ENCODE data around the gene TUBB2A. TPM values are rescaled to one million over a fixed set of nuclear protein-coding genes. Genes with fewer than 3 reads are reported as not detected.
"Not testable (repeated sequence)": the region's sequence is repeated elsewhere in the genome, so short reads cannot be mapped to it uniquely, and the experiment has no call there.

The TUBB2A gene
- total RNA-seq, 1 experiment from 2014 or later, result 89.8 TPM

DNA sequence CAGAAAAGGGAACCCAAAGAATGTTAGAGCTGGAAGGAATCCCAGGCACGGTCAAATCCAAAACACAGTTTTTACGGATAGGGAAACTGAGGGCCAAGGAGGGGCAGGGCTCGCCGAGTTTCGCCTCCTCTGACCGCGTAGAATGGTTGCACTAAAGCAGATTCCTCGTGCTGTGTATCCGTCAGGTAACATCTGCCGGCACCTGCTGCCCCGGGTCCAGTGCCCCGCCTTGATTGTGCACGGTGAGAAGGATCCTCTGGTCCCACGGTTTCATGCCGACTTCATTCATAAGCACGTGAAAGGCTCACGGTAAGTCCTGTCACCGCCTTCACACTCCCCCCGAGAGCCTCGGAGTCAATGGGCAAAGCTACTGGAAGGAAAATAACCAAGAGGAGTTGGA is 17.1 kb downstream of the TUBB2A start:
- ChIA-PET CTCF (interaction anchor here (1.6 kb wide), 1 partner anchor 17 kb away, joined by 11 read pairs; the partner anchor contains the start of gene TUBB2A), POLR2A (no interaction called here)
- peaks cover 36% of the 10 kb centered on the region for H3K4me1 ChIP-seq
- no TSS peak for BruUV-seq (replicated peaks)
- Mint-ChIP-seq H3K9me3 (ENCODE audit: unreplicated experiment) (no peaks in the 10 kb centered on the region), H3K27ac (ENCODE audit: unreplicated experiment) (no peak overlapping the region), H3K4me3 (ENCODE audit: unreplicated experiment) (no peak overlapping the region), H3K36me3 (ENCODE audit: insufficient read depth, unreplicated experiment) (peaks cover 39% of the 10 kb centered on the region), H3K4me1 (ENCODE audit: low read depth, unreplicated experiment) (peaks cover 29% of the 10 kb centered on the region), H3K27me3 (ENCODE audit: insufficient read depth, unreplicated experiment) (no peaks in the 10 kb centered on the region)
- H3K36me3 ChIP-seq (ENCODE audit: control insufficient read depth, insufficient read depth, low read length), result peaks cover 6% of the 10 kb centered on the region; the same call in 1 of the 2 replicates
- intact Hi-C loops (cut with micrococcal nuclease; ENCODE audit: unreplicated experiment), result no loop called here
- H3K27me3 ChIP-seq (replicated peaks; ENCODE audit: control insufficient read depth, insufficient read depth, low read length), result no peaks in the 10 kb centered on the region
- H3K9me3 ChIP-seq, result no peaks in the 10 kb centered on the region
- no peak overlapping the region for H3K4me3 ChIP-seq (ENCODE audit: low read depth, low read length)
- TF ChIP-seq, protein P1, sequence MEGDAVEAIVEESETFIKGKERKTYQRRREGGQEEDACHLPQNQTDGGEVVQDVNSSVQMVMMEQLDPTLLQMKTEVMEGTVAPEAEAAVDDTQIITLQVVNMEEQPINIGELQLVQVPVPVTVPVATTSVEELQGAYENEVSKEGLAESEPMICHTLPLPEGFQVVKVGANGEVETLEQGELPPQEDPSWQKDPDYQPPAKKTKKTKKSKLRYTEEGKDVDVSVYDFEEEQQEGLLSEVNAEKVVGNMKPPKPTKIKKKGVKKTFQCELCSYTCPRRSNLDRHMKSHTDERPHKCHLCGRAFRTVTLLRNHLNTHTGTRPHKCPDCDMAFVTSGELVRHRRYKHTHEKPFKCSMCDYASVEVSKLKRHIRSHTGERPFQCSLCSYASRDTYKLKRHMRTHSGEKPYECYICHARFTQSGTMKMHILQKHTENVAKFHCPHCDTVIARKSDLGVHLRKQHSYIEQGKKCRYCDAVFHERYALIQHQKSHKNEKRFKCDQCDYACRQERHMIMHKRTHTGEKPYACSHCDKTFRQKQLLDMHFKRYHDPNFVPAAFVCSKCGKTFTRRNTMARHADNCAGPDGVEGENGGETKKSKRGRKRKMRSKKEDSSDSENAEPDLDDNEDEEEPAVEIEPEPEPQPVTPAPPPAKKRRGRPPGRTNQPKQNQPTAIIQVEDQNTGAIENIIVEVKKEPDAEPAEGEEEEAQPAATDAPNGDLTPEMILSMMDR (IDR thresholded peaks at IDR 0.05; ENCODE audit: insufficient read depth in 1 of 2, low read depth in 1 of 2, low read length in 1 of 2, severe bottlenecking in 1 of 2, unreplicated experiment in 1 of 2), result no peak
- no peak for DNase-seq

DNA sequence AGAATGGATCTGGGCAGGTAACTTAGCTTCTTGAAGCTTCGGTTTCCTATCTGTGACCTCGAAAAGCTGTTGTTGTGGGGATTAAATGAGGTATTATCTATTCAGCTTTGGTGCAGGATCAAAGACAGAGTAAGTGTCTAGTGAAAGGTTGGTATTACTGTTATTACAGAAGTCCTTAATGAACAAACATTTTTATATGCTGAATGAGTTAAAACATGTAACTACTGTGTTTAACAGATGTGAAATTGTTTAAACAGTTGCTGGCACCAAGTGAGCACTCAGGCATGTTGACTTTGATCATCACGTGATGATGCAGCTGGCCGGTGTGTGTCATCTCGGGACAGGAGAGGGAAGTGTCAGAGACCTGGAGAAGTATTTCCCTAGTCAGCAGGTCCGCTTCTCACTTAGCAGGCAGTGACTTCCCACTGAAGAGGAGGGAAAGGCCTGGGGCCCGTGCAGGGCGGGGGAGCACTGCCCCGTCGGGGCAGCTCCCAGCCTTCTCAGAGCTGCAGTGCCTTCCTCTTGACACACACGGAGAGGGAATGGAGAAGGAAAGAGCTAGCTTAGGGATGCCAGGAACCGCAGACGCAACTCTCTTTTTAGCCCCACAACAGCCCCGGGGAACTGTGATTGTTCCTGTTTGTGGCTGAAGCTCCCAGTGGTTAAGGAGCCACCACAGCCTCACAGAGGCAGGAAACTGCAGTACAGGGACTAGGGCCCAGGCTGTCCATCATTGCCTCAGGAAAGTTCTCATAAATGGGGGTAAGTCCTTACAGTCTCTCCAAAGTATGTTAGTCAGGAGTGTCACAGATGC is 18.0 kb downstream of the TUBB2A start:
- Mint-ChIP-seq H3K9me3 (ENCODE audit: unreplicated experiment) (no peaks in the 10 kb centered on the region), H3K36me3 (ENCODE audit: insufficient read depth, unreplicated experiment) (peaks cover 44% of the 10 kb centered on the region), H3K27ac (ENCODE audit: unreplicated experiment) (peak overlapping the region; percentile 70), H3K27me3 (ENCODE audit: insufficient read depth, unreplicated experiment) (no peaks in the 10 kb centered on the region), H3K4me3 (ENCODE audit: unreplicated experiment) (peak overlapping the region; percentile 48), H3K4me1 (ENCODE audit: low read depth, unreplicated experiment) (peaks cover 33% of the 10 kb centered on the region)
- Histone ChIP-seq H3K9me3 (no peaks in the 10 kb centered on the region), H3K4me3 (ENCODE audit: low read depth, low read length) (no peak overlapping the region), H3K4me1 (peaks cover 42% of the 10 kb centered on the region), H3K27me3 (replicated peaks; ENCODE audit: control insufficient read depth, insufficient read depth, low read length) (no peaks in the 10 kb centered on the region), H3K36me3 (ENCODE audit: control insufficient read depth, insufficient read depth, low read length) (peaks cover 6% of the 10 kb centered on the region; the same call in 1 of the 2 replicates)
- ChIA-PET CTCF (interaction anchor here (1.6 kb wide), 1 partner anchor 18 kb away, joined by 11 read pairs; the partner anchor contains the start of gene TUBB2A), POLR2A (interaction anchor here (0.5 to 1.0 kb wide), 2 partner anchors 69 to 71 kb away, joined by 3 to 5 read pairs; partner anchors contain the start of gene RIPK1)
- TF ChIP-seq, protein P1 (IDR thresholded peaks at IDR 0.05; ENCODE audit: insufficient read depth in 1 of 2, low read depth in 1 of 2, low read length in 1 of 2, severe bottlenecking in 1 of 2, unreplicated experiment in 1 of 2), result no peak
- no TSS peak for BruUV-seq (replicated peaks)
- intact Hi-C loops (cut with micrococcal nuclease; ENCODE audit: unreplicated experiment), result loop anchor here (1.0 kb wide), 1 partner anchor 23 kb away; no protein-coding TSS in a partner anchor
- peak; percentile 79 to 85 for DNase-seq

DNA sequence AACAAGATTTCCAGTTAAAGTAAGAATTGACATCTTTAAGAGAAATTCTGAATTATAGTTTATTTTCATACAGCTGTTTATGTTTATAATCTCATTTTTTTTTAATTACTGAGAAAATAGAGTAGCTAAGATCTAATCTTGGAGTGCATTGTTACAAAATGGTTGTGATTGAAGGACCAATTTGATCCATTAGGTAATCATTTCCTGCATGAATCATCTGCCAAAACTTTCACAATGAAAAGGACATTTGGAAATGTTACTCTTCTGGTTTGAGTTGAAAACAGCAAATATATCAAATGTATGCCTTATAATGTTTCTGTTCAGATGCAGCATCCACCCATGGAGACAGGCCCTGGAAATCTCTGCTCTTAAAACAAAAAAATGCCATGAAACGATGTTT is 19.0 kb downstream of the TUBB2A start:
- Histone ChIP-seq H3K27me3 (replicated peaks; ENCODE audit: control insufficient read depth, insufficient read depth, low read length) (no peaks in the 10 kb centered on the region), H3K9me3 (no peaks in the 10 kb centered on the region), H3K36me3 (ENCODE audit: control insufficient read depth, insufficient read depth, low read length) (peaks cover 6% of the 10 kb centered on the region; the same call in 1 of the 2 replicates), H3K4me1 (peaks cover 42% of the 10 kb centered on the region), H3K4me3 (ENCODE audit: low read depth, low read length) (no peak overlapping the region)
- ChIA-PET POLR2A (interaction anchor here (1.0 kb wide), 1 partner anchor 70 kb away, joined by 5 read pairs; the partner anchor contains the start of gene RIPK1), CTCF (interaction anchor here (1.6 kb wide), 1 partner anchor 19 kb away, joined by 11 read pairs; the partner anchor contains the start of gene TUBB2A)
- H3K4me3 Mint-ChIP-seq (ENCODE audit: unreplicated experiment), result no peak overlapping the region
- H3K27me3 Mint-ChIP-seq (ENCODE audit: insufficient read depth, unreplicated experiment), result no peaks in the 10 kb centered on the region
- peaks cover 44% of the 10 kb centered on the region for H3K36me3 Mint-ChIP-seq (ENCODE audit: insufficient read depth, unreplicated experiment)
- DNase-seq, result no peak
- TF ChIP-seq, protein P1 (IDR thresholded peaks at IDR 0.05; ENCODE audit: insufficient read depth in 1 of 2, low read depth in 1 of 2, low read length in 1 of 2, severe bottlenecking in 1 of 2, unreplicated experiment in 1 of 2), result no peak
- intact Hi-C loops (cut with micrococcal nuclease; ENCODE audit: unreplicated experiment), result no loop called here
- no peaks in the 10 kb centered on the region for H3K9me3 Mint-ChIP-seq (ENCODE audit: unreplicated experiment)
- peak overlapping the region; percentile 70 for H3K27ac Mint-ChIP-seq (ENCODE audit: unreplicated experiment)
- BruUV-seq (replicated peaks), result no TSS peak
- H3K4me1 Mint-ChIP-seq (ENCODE audit: low read depth, unreplicated experiment), result peaks cover 33% of the 10 kb centered on the region

DNA sequence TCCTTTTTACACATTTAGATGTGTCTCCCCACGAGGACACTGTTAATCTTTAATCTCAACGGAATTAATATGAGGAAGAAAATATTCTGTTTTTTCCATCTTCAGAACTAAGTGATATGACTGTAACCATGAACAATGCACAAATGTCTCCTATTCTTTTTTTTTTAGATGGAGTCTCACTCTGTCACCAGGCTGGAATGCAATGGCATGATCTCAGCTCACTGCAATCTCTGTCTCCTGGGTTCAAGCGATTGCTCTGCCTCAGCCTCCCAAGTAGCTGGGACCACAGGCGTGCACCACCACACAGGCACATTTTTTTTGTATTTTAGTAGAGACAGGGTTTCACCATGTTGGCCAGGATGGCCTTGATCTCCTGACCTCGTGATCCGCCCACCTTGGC is 19.5 kb downstream of the TUBB2A start:
- H3K4me1 Mint-ChIP-seq (ENCODE audit: low read depth, unreplicated experiment), result peaks cover 33% of the 10 kb centered on the region
- POLR2A ChIA-PET; H3K4me3 Mint-ChIP-seq (ENCODE audit: unreplicated experiment); H3K4me3 ChIP-seq (ENCODE audit: low read depth, low read length); intact Hi-C loops (cut with micrococcal nuclease; ENCODE audit: unreplicated experiment); DNase-seq; H3K9me3 Mint-ChIP-seq (ENCODE audit: unreplicated experiment); BruUV-seq (replicated peaks); H3K36me3 ChIP-seq (ENCODE audit: control insufficient read depth, insufficient read depth, low read length); H3K27me3 Mint-ChIP-seq (ENCODE audit: insufficient read depth, unreplicated experiment); H3K9me3 ChIP-seq; CTCF ChIA-PET; H3K27me3 ChIP-seq (replicated peaks; ENCODE audit: control insufficient read depth, insufficient read depth, low read length): not testable (repeated sequence)
- peak overlapping the region; percentile 29 for H3K27ac Mint-ChIP-seq (ENCODE audit: unreplicated experiment)
- H3K36me3 Mint-ChIP-seq (ENCODE audit: insufficient read depth, unreplicated experiment), result peaks cover 44% of the 10 kb centered on the region
- H3K4me1 ChIP-seq, result peaks cover 42% of the 10 kb centered on the region
